Measurements from ENCODE around the gene KRTAP4-7.
"Not testable (repeated sequence)": the region's sequence is repeated elsewhere in the genome, so short reads cannot be mapped to it uniquely, and the experiment has no call there.

Gene KRTAP4-7

DNA sequence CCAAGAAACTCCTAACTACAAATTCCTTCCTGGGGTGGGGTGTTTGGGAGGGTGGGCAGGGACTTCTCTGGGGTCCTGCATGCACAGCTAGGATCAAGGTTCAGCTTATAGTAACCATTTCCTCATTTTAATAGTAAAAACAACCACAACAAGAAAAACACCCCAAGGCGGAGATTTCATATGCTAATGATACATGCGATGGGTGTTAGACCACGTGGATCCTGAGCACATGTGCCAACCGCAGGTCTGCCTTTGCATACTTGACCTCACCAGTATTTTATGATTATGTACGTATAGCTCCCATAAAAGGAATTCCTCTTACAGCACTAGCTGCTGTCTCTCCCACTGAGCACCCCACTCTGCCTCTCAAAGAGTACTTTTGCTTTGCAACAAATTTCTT is 32.3 kb downstream of the KRTAP4-7 start:
- DNase-seq = no peak

DNA sequence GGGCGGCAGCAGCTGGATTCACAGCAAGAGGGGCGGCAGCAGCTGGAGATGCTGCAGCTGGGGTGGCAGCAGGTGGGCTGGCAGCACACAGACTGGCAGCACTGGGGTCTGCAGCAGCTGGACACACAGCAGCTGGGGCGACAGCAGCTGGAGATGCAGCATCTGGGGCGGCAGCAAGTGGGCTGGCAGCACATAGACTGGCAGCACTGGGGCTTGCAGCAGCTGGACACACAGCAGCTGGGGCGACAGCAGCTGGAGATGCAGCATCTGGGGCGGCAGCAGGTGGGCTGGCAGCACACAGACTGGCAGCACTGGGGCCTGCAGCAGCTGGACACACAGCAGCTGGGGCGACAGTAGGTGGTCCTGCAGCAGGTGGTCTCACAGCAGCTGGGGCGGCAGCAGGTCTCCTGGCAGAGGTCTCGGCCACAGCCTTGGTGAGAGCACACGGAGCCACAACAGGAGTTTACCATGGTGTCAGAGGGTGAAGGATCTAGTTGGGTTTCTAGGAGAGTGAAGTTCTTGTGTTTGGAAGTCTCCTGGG is 34.0 kb downstream of the KRTAP4-7 start, which contains the start of gene KRTAP4-11:
KRTAP4-11 (minus strand) TSS at position 528 of the 541 bp plus-strand sequence; CDS start at position 470, 58 bp downstream.
- not testable (repeated sequence) for DNase-seq

- no peak for DNase-seq
These were observed 34.8 kb downstream of the KRTAP4-7 start for GRCh38 chr17:41118721-41119120.

DNA sequence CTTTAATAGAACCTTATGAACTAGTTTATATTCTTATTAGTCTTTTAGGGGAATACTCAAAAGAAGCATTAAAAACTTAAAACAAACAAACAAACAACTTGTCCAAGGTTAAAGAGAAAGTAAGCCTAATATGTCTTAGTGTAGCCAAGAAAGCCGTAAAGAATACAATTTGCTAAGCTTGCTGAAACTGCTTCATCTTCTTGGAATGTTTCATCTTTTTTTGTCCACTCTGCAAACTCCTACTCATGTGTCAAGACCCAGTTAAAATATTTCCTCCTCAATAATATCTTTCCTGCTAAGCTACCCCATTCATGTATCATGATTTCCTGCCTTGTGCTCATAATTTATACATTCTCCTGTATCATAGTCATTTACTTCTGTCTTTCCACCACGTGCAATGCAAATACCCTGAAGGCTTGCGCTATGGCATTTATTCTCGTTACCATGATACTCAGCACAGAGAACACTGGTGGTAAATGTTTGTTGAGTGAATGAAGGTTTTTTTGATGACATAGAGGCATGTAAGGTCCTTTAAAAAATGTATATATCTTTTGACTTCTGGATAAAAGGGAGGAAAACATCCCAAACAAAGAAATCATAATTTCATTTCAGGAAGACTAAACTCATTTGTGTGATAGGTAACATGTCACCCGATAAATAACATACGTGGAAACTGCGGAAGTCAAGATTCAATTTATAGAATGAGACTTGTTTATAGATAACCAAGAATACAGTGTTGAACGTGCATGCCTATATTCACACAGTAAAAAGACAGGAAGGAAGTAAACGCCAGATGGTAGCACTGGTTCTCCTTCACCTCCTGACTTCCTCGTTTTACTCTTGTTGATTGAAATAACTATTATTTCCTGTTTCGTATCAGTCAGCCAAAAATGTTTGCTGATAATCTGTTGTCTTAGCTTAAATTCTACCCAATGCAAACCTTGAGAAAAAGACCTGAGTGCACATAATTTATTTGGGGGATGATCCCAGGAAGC is 36.0 kb downstream of the KRTAP4-7 start:
- not testable (repeated sequence) for DNase-seq

DNA sequence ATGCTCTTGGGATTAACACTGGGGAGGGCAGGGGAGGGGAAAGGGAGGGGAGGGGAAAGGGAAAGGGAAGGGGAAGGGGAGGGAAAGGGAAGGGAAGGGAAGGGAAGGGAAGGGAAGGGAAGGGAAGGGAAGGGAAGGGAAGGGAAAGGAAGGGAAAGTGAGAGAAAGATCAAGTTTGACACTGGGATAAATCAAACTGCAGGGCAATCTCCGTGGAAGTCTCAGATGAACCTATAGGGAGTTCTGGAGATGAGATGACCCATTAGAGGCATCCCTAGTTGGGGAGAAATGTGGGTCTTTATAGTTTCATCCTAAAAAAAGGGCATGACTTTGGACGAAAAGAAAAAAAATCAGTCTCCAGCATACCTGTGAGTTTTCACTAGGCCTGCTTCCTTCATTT is 37.8 kb downstream of the KRTAP4-7 start:
- no peak for DNase-seq

- not testable (repeated sequence) for DNase-seq
These were observed 39.5 kb downstream of the KRTAP4-7 start for GRCh38 chr17:41123292-41123990.

- DNase-seq = not testable (repeated sequence)
These were observed 40.0 kb downstream of the KRTAP4-7 start, which contains the start of gene KRTAP4-12 for GRCh38 chr17:41123991-41124371. Gene KRTAP4-12 (minus strand): TSS chr17:41124182. CDS start chr17:41124122, 60 bp downstream.

GRCh38 chr17:41125064-41125463 is 41.1 kb downstream of the KRTAP4-7 start:
- DNase-seq = no peak

- no peak for DNase-seq
These were observed 42.5 kb downstream of the KRTAP4-7 start for GRCh38 chr17:41126412-41126811.

DNA sequence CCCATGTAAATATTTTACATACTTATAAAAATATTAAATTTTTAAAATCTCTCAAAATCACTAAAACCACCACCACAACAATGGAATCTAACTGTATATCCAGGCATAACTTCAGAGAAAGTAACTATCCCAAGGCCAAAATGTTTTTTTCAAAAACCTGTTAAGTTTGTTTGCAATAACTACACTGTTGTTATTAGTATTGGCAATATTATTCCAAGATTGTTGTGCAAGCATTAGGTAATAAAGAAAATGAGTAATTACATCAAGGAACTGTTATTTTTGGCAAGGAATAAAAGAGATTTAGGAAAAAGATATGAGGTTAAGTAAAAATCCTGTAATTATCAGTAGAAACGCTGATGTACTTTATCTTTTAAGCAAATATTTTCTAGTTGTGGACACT is 43.4 kb downstream of the KRTAP4-7 start:
- no peak for DNase-seq

- DNase-seq = peak; percentile 13
These were observed 48.0 kb downstream of the KRTAP4-7 start for GRCh38 chr17:41131979-41132378.

- no peak for DNase-seq
These were observed 50.2 kb downstream of the KRTAP4-7 start for GRCh38 chr17:41133880-41134735.

Measured in DMS53 (cell line).